WTC11 (cell line): Measurements from ENCODE around the gene YPEL4.

Experiments used
- ELF4 ChIP-seq: sonication (generic); formaldehyde crosslinking; IDR thresholded peaks from 2 replicates; pipeline ENCODE4 v1.8.1; 2022; ENCODE audit warnings: low read depth, mild to moderate bottlenecking, moderate library complexity, missing genetic modification reagents
- ESRRA ChIP-seq: sonication (generic); formaldehyde crosslinking; IDR thresholded peaks from 2 replicates; pipeline ENCODE4 v1.8.1; 2022; ENCODE audit warnings: mild to moderate bottlenecking, missing genetic modification reagents, borderline replicate concordance
- GABPB1 ChIP-seq: sonication (generic); formaldehyde crosslinking; IDR thresholded peaks from 2 replicates; pipeline ENCODE4 v1.8.1; 2023; ENCODE audit warnings: mild to moderate bottlenecking, missing genetic modification reagents
- PRDM15 ChIP-seq: sonication (generic); formaldehyde crosslinking; IDR thresholded peaks from 2 replicates; pipeline ENCODE4 v1.8.0; 2022; ENCODE audit warnings: missing genetic modification reagents
- TF ChIP-seq, protein P1 (sequence below): sonication (generic); formaldehyde crosslinking; IDR thresholded peaks from 2 replicates; pipeline ENCODE4 v1.8.1; 2022; ENCODE audit warnings: low read depth, missing genetic modification reagents, borderline replicate concordance
- TF ChIP-seq, protein P2 (sequence below): fragments of 200-600 bp; IDR thresholded peaks from 2 replicates; pipeline ENCODE4 v1.8.0; 2022; ENCODE audit warnings: antibody characterized with exemption

GRCh38 chr11:57659669-57660068 lies 10.0 kb upstream of the YPEL4 start:
- TF ChIP-seq, protein P1, sequence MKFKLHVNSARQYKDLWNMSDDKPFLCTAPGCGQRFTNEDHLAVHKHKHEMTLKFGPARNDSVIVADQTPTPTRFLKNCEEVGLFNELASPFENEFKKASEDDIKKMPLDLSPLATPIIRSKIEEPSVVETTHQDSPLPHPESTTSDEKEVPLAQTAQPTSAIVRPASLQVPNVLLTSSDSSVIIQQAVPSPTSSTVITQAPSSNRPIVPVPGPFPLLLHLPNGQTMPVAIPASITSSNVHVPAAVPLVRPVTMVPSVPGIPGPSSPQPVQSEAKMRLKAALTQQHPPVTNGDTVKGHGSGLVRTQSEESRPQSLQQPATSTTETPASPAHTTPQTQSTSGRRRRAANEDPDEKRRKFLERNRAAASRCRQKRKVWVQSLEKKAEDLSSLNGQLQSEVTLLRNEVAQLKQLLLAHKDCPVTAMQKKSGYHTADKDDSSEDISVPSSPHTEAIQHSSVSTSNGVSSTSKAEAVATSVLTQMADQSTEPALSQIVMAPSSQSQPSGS: no peak
- TF ChIP-seq GABPB1 (CRISPR knock-in tag): no peak
- TF ChIP-seq ESRRA (CRISPR knock-in tag): no peak
- TF ChIP-seq, protein P2, sequence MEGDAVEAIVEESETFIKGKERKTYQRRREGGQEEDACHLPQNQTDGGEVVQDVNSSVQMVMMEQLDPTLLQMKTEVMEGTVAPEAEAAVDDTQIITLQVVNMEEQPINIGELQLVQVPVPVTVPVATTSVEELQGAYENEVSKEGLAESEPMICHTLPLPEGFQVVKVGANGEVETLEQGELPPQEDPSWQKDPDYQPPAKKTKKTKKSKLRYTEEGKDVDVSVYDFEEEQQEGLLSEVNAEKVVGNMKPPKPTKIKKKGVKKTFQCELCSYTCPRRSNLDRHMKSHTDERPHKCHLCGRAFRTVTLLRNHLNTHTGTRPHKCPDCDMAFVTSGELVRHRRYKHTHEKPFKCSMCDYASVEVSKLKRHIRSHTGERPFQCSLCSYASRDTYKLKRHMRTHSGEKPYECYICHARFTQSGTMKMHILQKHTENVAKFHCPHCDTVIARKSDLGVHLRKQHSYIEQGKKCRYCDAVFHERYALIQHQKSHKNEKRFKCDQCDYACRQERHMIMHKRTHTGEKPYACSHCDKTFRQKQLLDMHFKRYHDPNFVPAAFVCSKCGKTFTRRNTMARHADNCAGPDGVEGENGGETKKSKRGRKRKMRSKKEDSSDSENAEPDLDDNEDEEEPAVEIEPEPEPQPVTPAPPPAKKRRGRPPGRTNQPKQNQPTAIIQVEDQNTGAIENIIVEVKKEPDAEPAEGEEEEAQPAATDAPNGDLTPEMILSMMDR: no peak
- TF ChIP-seq ELF4 (CRISPR knock-in tag): no peak
- no peak for TF ChIP-seq PRDM15 (CRISPR knock-in tag)
